Adrenal gland (tissue), 5 donors: ENCODE results near the gene USF2.

ENCODE experiments used
- POLR2A ChIP-seq, 2 donors: fragments of 450-650 bp; IDR thresholded peaks; one replicate each; pipeline ENCODE4 v1.6.1; 2017; ENCODE audit warnings: antibody characterized with exemption in 2 of 2, mild to moderate bottlenecking in 2 of 2, moderate library complexity in 1 of 2
- TF ChIP-seq, protein P1 (sequence below), 6 experiments: fragments of 450-650 bp in 4 of 6; fragments of 200-600 bp in 2 of 6; sonication (generic) in 1 of 6; IDR thresholded peaks; 1 replicate in 5 of 6; 2 replicates in 1 of 6; pipeline versions ENCODE4 v1.5.1 to v1.8.0; 2016 to 2021; ENCODE audit warnings: antibody characterized with exemption in 6 of 6, mild to moderate bottlenecking in 2 of 6, moderate library complexity in 1 of 6
- donor health status: DM: no; HTN: no; CAD: no.

DNA sequence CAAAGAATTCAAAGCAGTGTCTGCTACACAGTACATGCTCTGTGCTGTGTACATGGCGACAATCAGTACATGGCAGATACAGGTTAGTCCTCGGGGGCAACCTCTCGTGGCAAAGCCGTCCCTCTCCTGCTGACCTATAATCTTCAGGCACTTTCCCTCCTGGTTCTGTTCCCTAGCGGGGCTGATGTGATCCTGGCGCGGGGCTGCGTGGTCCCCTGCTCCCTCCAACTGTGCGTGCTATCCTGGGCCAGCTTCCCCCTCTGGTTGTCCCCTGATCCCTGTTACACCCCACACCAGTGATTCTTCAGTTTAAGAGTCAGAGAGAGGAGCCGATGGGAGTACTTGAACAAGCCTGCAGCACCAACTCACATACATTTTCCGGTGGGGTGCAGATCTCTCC, 35.3 kb downstream of the USF2 start:
- TF ChIP-seq POLR2A (IDR thresholded peaks at IDR 0.05) = no peak
- TF ChIP-seq, protein P1, sequence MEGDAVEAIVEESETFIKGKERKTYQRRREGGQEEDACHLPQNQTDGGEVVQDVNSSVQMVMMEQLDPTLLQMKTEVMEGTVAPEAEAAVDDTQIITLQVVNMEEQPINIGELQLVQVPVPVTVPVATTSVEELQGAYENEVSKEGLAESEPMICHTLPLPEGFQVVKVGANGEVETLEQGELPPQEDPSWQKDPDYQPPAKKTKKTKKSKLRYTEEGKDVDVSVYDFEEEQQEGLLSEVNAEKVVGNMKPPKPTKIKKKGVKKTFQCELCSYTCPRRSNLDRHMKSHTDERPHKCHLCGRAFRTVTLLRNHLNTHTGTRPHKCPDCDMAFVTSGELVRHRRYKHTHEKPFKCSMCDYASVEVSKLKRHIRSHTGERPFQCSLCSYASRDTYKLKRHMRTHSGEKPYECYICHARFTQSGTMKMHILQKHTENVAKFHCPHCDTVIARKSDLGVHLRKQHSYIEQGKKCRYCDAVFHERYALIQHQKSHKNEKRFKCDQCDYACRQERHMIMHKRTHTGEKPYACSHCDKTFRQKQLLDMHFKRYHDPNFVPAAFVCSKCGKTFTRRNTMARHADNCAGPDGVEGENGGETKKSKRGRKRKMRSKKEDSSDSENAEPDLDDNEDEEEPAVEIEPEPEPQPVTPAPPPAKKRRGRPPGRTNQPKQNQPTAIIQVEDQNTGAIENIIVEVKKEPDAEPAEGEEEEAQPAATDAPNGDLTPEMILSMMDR (IDR thresholded peaks at IDR 0.05) = no peak
